K562 (cell line): Measurements from ENCODE around the gene IPCEF1. TPM values are rescaled to one million over a fixed set of nuclear protein-coding genes. Genes with fewer than 3 reads are reported as not detected.

Source experiments
- ATAC-seq: fragments of 200-7000 bp; cut with Tn5 transposase; 3 replicates; pipeline ENCODE4 v1.9.1; 2020; ENCODE audit warnings: moderate library complexity
- BruUV-seq: library from RNA; stranded (reverse); fragments of 400-500 nt; replicated peaks from 2 replicates; lab custom pipeline; 2021; lab: Mats Ljungman, UMichigan
- CTCF ChIA-PET: fragments of 300-600 bp; formaldehyde crosslinking; extraction: SDS; loops from one replicate; lab custom pipeline; 2021; ENCODE audit warnings: low intra/inter-chr PET ratio; lab: Yijun Ruan, JAX
- POLR2A ChIA-PET: fragments of 300-600, 350-650 bp; sonication (Branson Sonifier 250); formaldehyde crosslinking; extraction: SDS; loops from one replicate; lab custom pipeline; 2021; ENCODE audit warnings: antibody characterized with exemption, inconsistent platforms; lab: Yijun Ruan, JAX
- DNase-seq, 4 experiments: peaks; one replicate each; pipeline versions ENCODE4 v3.0.0 to v3.0.0-alpha.2; 2011 to 2018; ENCODE audit warnings: low spot score in 3 of 4, mixed read lengths in 3 of 4; ENCODE audit errors: extremely low read depth in 1 of 4
- FAIRE-seq: peaks from 2 replicates; lab custom pipeline; 2011; peaks lifted over from hg19 to GRCh38; lab: Jason Lieb, UNC
- H2AFZ ChIP-seq: 2 replicates; pipeline ENCODE4 v1.6.0; 2011; ENCODE audit warnings: low read depth, low read length, control low read depth, inconsistent platforms
- H3K27ac ChIP-seq: fragments of 200-600 bp; 3 replicates; pipeline ENCODE4 v1.8.0; 2011; ENCODE audit warnings: low read depth, mild to moderate bottlenecking, control low read depth, inconsistent platforms, low read length, moderate library complexity, mixed read lengths; ENCODE audit errors: extremely low read depth
- H3K27me3 ChIP-seq, 2 experiments: fragments of 300-600 bp in 1 of 2; 2 replicates in 1 of 2; 3 replicates in 1 of 2; pipeline versions ENCODE4 v1.6.0 to v1.8.0; 2011; ENCODE audit warnings: inconsistent platforms in 2 of 2, low read length in 2 of 2, mild to moderate bottlenecking in 1 of 2, mixed read lengths in 1 of 2, moderate library complexity in 1 of 2; ENCODE audit not compliant: control insufficient read depth in 2 of 2, insufficient read depth in 2 of 2
- H3K36me3 ChIP-seq: fragments of 300-600 bp; 3 replicates; pipeline ENCODE4 v1.8.0; 2011; ENCODE audit warnings: mild to moderate bottlenecking, low read length, inconsistent platforms; ENCODE audit not compliant: control insufficient read depth, insufficient read depth
- H3K4me1 ChIP-seq, 2 experiments: fragments of 200-600 bp in 1 of 2; replicated peaks in 1 of 2; 2 replicates in 1 of 2; 3 replicates in 1 of 2; pipeline versions ENCODE4 v1.5.1 to v1.8.0; 2011; ENCODE audit warnings: inconsistent platforms in 2 of 2, low read length in 2 of 2, mild to moderate bottlenecking in 1 of 2, mixed read lengths in 1 of 2, moderate library complexity in 1 of 2; ENCODE audit not compliant: control insufficient read depth in 2 of 2, insufficient read depth in 2 of 2
- H3K4me2 ChIP-seq: 2 replicates; pipeline ENCODE4 v1.6.1; 2011; ENCODE audit warnings: low read length, control low read depth, inconsistent platforms, mixed read lengths; ENCODE audit not compliant: insufficient read depth
- H3K4me3 ChIP-seq: fragments of 200-600 bp; sonication (generic), shearing (Covaris generic); 2 replicates; pipeline ENCODE4 v1.5.1; 2016; ENCODE audit warnings: control low read depth, inconsistent platforms
- H3K79me2 ChIP-seq: fragments of 200-600 bp; 3 replicates; pipeline ENCODE4 v1.8.0; 2011; ENCODE audit warnings: low read length, inconsistent platforms; ENCODE audit not compliant: control insufficient read depth, insufficient read depth
- H3K9ac ChIP-seq, 2 experiments: 2 replicates each; pipeline versions ENCODE4 v1.6.0 to v1.6.1; 2011; ENCODE audit warnings: low read depth in 2 of 2, low read length in 2 of 2, control low read depth in 1 of 2, inconsistent platforms in 1 of 2, mild to moderate bottlenecking in 1 of 2, mixed read lengths in 1 of 2; ENCODE audit not compliant: insufficient read depth in 1 of 2
- H3K9me1 ChIP-seq: one replicate; pipeline ENCODE4 v1.6.0; 2011; ENCODE audit warnings: inconsistent platforms, mild to moderate bottlenecking, low read length, moderate library complexity; ENCODE audit not compliant: control insufficient read depth, insufficient read depth
- H3K9me3 ChIP-seq: replicated peaks from 2 replicates; pipeline ENCODE4 v1.5.1; 2011; ENCODE audit warnings: low read depth, low read length, inconsistent platforms; ENCODE audit not compliant: control insufficient read depth, insufficient read depth
- H4K20me1 ChIP-seq: replicated peaks from 2 replicates; pipeline ENCODE4 v1.6.1; 2011; ENCODE audit warnings: low read length, inconsistent platforms, mixed read lengths; ENCODE audit not compliant: control insufficient read depth, insufficient read depth
- FOXO4 ChIP-seq: fragments of 450-650 bp; formaldehyde crosslinking; IDR thresholded peaks from 2 replicates; pipeline ENCODE4 v1.4.0; 2020; ENCODE audit warnings: mild to moderate bottlenecking, moderate library complexity
- GMEB1 ChIP-seq: fragments of 250-450 bp; sonication (Bioruptor Pico); IDR thresholded peaks from 2 replicates; pipeline ENCODE4 v1.4.0; 2020; ENCODE audit warnings: mild to moderate bottlenecking
- MTA2 ChIP-seq: fragments of 450-650 bp; IDR thresholded peaks from 2 replicates; pipeline ENCODE4 v1.6.1; 2016; ENCODE audit warnings: low read depth
- PTBP1 ChIP-seq: fragments of 200-400 bp; formaldehyde crosslinking; IDR thresholded peaks from 2 replicates; pipeline ENCODE4 v1.6.1; 2017; ENCODE audit warnings: low read depth, low read length
- RERE ChIP-seq: sonication (generic); formaldehyde crosslinking; IDR thresholded peaks from 2 replicates; pipeline ENCODE4 v1.8.0; 2023; ENCODE audit warnings: missing genetic modification reagents, mild to moderate bottlenecking, borderline replicate concordance
- SAFB ChIP-seq: fragments of 200-400 bp; formaldehyde crosslinking; IDR thresholded peaks from 2 replicates; pipeline ENCODE4 v1.6.1; 2017; ENCODE audit warnings: low read depth, low read length, borderline replicate concordance
- ZNF146 ChIP-seq: IDR thresholded peaks from one replicate; pipeline ENCODE4 v1.6.1; 2018; ENCODE audit warnings: missing compliant biosample characterization; ENCODE audit not compliant: unreplicated experiment
- ZNF239 ChIP-seq: fragments of 250-450 bp; sonication (Bioruptor Pico); IDR thresholded peaks from 2 replicates; pipeline ENCODE4 v1.4.0; 2020; ENCODE audit warnings: mild to moderate bottlenecking
- ZNF668 ChIP-seq: fragments of 250-450 bp; sonication (Bioruptor Pico); IDR thresholded peaks from 2 replicates; pipeline ENCODE4 v1.8.0; 2022; ENCODE audit warnings: mild to moderate bottlenecking, inconsistent platforms
- WGBS: fragments of 100-300 bp; shearing (Covaris generic); methylation state at CpG from one replicate; pipeline ENCODE4 v1.1.6; 2016; ENCODE audit warnings: low coverage, mixed read lengths; ENCODE audit not compliant: insufficient coverage; ENCODE audit errors: missing lambda C conversion rate; 5-methylcytosine and 5-hydroxymethylcytosine counted together
- in situ Hi-C: fragments of 300-500 bp; cut with MboI; formaldehyde crosslinking; loops from 4 replicates; pipeline ENCODE4 v1.15.0; 2018; ENCODE audit warnings: inconsistent platforms, mixed read lengths
- intact Hi-C: fragments of 100-400 bp; cut with micrococcal nuclease; formaldehyde crosslinking; loops from 2 replicates; pipeline ENCODE4 v1.14.2; 2022
- polyA plus RNA-seq, 8 experiments: library from polyadenylated mRNA; depleted of rRNA in 4 of 8; stranded (reverse) in 5 of 8; unstranded in 3 of 8; fragments of >200 nt; fragmentation: Nextera tagmentation in 2 of 8; fragmentation: Illumina TruSeq in 1 of 8; extraction: Ambion mirVana in 2 of 8; extraction: Trizol in 1 of 8; gene quantifications; 2 replicates each; pipeline versions ENCODE4 v1.2.1 to v1.2.3, GENCODE V29; 2011 to 2014; ENCODE audit warnings: inconsistent platforms in 1 of 8, missing spikeins in 1 of 8
- total RNA-seq, 7 experiments: library from RNA; depleted of rRNA in 6 of 7; stranded (reverse); fragments of >200 nt in 6 of 7; fragmentation: Illumina TruSeq in 2 of 7; extraction: Trizol in 2 of 7; gene quantifications; 2 replicates each; pipeline versions ENCODE4 v1.2.1 to v1.2.3, GENCODE V29; 2011 to 2021; ENCODE audit warnings: low replicate concordance in 1 of 7

IPCEF1 gene
- total and polyA plus RNA-seq, 9 of the 15 experiments (the other 6 are each of a cell fraction or from before 2014, with no cell fraction given), result 0.14 to 0.18 TPM; not detected in 7

- Histone ChIP-seq H3K79me2 (no peaks in the 10 kb centered on the region), H3K36me3 (no peaks in the 10 kb centered on the region)
- TF ChIP-seq MTA2 (no peak), ZNF146 (no peak), PTBP1 (no peak), FOXO4 (CRISPR knock-in tag) (no peak), ZNF239 (no peak), GMEB1 (no peak), ZNF668 (CRISPR knock-in tag) (no peak), SAFB (no peak), RERE (CRISPR knock-in tag) (no peak)
- TF ChIP-seq, all 486 proteins: peak for 0
- in situ Hi-C loops, result no loop called here
- no TSS peak for BruUV-seq
- POLR2A ChIA-PET, result no interaction called here
- Histone ChIP-seq H3K9ac (no peak overlapping the region), H3K4me1 (no peaks in the 10 kb centered on the region), H3K27me3 (peaks cover 41 to 47% of the 10 kb centered on the region in 2 experiments), H4K20me1 (no peaks in the 10 kb centered on the region), H3K9me3 (no peaks in the 10 kb centered on the region), H3K4me2 (no peak overlapping the region), H3K27ac (no peak overlapping the region), H2AFZ (no peak overlapping the region), H3K9me1 (no peaks in the 10 kb centered on the region), H3K4me3 (no peak overlapping the region)
- FAIRE-seq (no peak), DNase-seq (no peak), ATAC-seq (no peak)
- CTCF ChIA-PET, result no interaction called here
- 6% methylated on average over 5 of the region's 5 CpGs for WGBS
- intact Hi-C loops, result no loop called here
Measured at GRCh38 chr6:154367336-154367735, 10.7 kb upstream of the IPCEF1 start.
